Fibroblast of pulmonary artery (primary cell): Measurements from ENCODE around the gene EML6.

Experiments
- DNase-seq: peaks from one replicate; pipeline ENCODE4 v3.0.0-alpha.2; 2010; ENCODE audit warnings: low read depth
- H3K4me3 ChIP-seq: replicated peaks from 2 replicates; pipeline ENCODE4 v1.5.1; 2011; ENCODE audit warnings: low read depth, mild to moderate bottlenecking, control low read depth, low read length, moderate library complexity
- CTCF ChIP-seq: IDR thresholded peaks from 2 replicates; pipeline ENCODE4 v1.5.1; 2011; ENCODE audit warnings: mild to moderate bottlenecking, control low read depth, low read length, inconsistent platforms; ENCODE audit errors: missing control alignments

The EML6 gene

GRCh38 chr2:54723131-54723995, at the start of gene EML6:
Gene EML6 (plus strand): TSS chr2:54723662. CDS start chr2:54725062, 1,400 bp downstream.
- peak; percentile 98 for DNase-seq
- peak within 1 kb of the TSS; percentile 78 for H3K4me3 ChIP-seq
- peak; percentile 13 for TF ChIP-seq CTCF

- no peak for TF ChIP-seq CTCF
- no peak overlapping the region for H3K4me3 ChIP-seq
- no peak for DNase-seq
Observed at GRCh38 chr2:54675281-54675680, 48.2 kb upstream of the EML6 start.

- DNase-seq = no peak
- no peak overlapping the region for H3K4me3 ChIP-seq
- no peak for TF ChIP-seq CTCF
Observed at GRCh38 chr2:54675738-54676137, 47.7 kb upstream of the EML6 start.

- TF ChIP-seq CTCF = no peak
- no peak overlapping the region for H3K4me3 ChIP-seq
- DNase-seq = no peak
Observed at GRCh38 chr2:54676656-54677055, 46.8 kb upstream of the EML6 start.

GRCh38 chr2:54677476-54678265, 45.8 kb upstream of the EML6 start:
- no peak for DNase-seq
- no peak for TF ChIP-seq CTCF
- no peak overlapping the region for H3K4me3 ChIP-seq

GRCh38 chr2:54678719-54679118, 44.7 kb upstream of the EML6 start:
- TF ChIP-seq CTCF = no peak
- no peak overlapping the region for H3K4me3 ChIP-seq
- DNase-seq = no peak
